GM12878 (cell line): Measurements from ENCODE around the gene POLR1G. TPM values are rescaled to one million over a fixed set of nuclear protein-coding genes. Genes with fewer than 3 reads are reported as not detected.

Experiments
- ATAC-seq: fragments of 200-7000 bp; cut with Tn5 transposase; 3 replicates; pipeline ENCODE4 v1.9.1; 2020; ENCODE audit warnings: mild to moderate bottlenecking, moderate library complexity
- BruUV-seq: library from RNA; stranded (reverse); fragments of 400-500 nt; replicated peaks from 2 replicates; lab custom pipeline; 2021; lab: Mats Ljungman, UMichigan
- CTCF ChIA-PET: fragments of 300-600 bp; sonication (Branson Sonifier 250); formaldehyde crosslinking; extraction: SDS; loops from one replicate; lab custom pipeline; 2021; ENCODE audit warnings: inconsistent platforms; lab: Yijun Ruan, JAX
- POLR2A ChIA-PET: fragments of 350-600 bp; formaldehyde crosslinking; extraction: SDS; loops from one replicate; lab custom pipeline; 2021; ENCODE audit warnings: inconsistent platforms; lab: Charles Lee
- RAD21 ChIA-PET: fragments of 300-600 bp; sonication (Branson Sonifier 250); formaldehyde crosslinking; loops from one replicate; lab custom pipeline; 2023; ENCODE audit warnings: antibody characterized with exemption; ENCODE audit not compliant: unreplicated experiment; lab: Charles Lee
- SMC1A ChIA-PET: fragments of 300-600 bp; sonication (Branson Sonifier 250); formaldehyde crosslinking; loops from one replicate; lab custom pipeline; 2023; ENCODE audit not compliant: unreplicated experiment, uncharacterized antibody; lab: Charles Lee
- DNase-seq: peaks from one replicate; pipeline ENCODE4 v3.0.0-alpha.2; 2011; ENCODE audit warnings: low read depth, low spot score
- FAIRE-seq: peaks from 3 replicates; lab custom pipeline; 2011; peaks lifted over from hg19 to GRCh38; lab: Jason Lieb, UNC
- H2AFZ ChIP-seq: 2 replicates; pipeline ENCODE4 v1.6.0; 2011; ENCODE audit warnings: low read depth, low read length, control low read depth; ENCODE audit not compliant: control insufficient read depth
- H3K27ac ChIP-seq: 2 replicates; pipeline ENCODE4 v1.5.1; 2011; ENCODE audit warnings: control low read depth; ENCODE audit not compliant: control insufficient read depth, insufficient read depth
- H3K27me3 ChIP-seq, 2 experiments: replicated peaks in 1 of 2; 2 replicates each; pipeline versions ENCODE4 v1.6.0 to v1.6.1; 2011; ENCODE audit warnings: low read length in 1 of 2; ENCODE audit not compliant: control insufficient read depth in 2 of 2, insufficient read depth in 2 of 2
- H3K36me3 ChIP-seq, 2 experiments: 2 replicates each; pipeline ENCODE4 v1.5.1; 2011; ENCODE audit warnings: low read length in 1 of 2; ENCODE audit not compliant: control insufficient read depth in 2 of 2, insufficient read depth in 2 of 2
- H3K4me1 ChIP-seq: 2 replicates; pipeline ENCODE4 v1.6.1; 2011; ENCODE audit warnings: mild to moderate bottlenecking, low read length, moderate library complexity, mixed read lengths; ENCODE audit not compliant: control insufficient read depth, insufficient read depth
- H3K4me2 ChIP-seq: 2 replicates; pipeline ENCODE4 v1.6.0; 2011; ENCODE audit warnings: control low read depth; ENCODE audit not compliant: control insufficient read depth, insufficient read depth
- H3K4me3 ChIP-seq: fragments of 200-600 bp; sonication (generic); 2 replicates; pipeline ENCODE4 v1.5.1; 2016
- H3K79me2 ChIP-seq: 2 replicates; pipeline ENCODE4 v1.6.0; 2011; ENCODE audit warnings: low read length; ENCODE audit not compliant: control insufficient read depth, insufficient read depth
- H3K9ac ChIP-seq: 2 replicates; pipeline ENCODE4 v1.8.0; 2011; ENCODE audit warnings: low read length, control low read depth, mixed read lengths; ENCODE audit not compliant: control insufficient read depth, insufficient read depth
- H3K9me3 ChIP-seq: replicated peaks from 3 replicates; pipeline ENCODE4 v1.5.1; 2011; ENCODE audit warnings: mild to moderate bottlenecking, low read length; ENCODE audit not compliant: control insufficient read depth, insufficient read depth
- H4K20me1 ChIP-seq: 2 replicates; pipeline ENCODE4 v1.6.0; 2011; ENCODE audit not compliant: control insufficient read depth, insufficient read depth
- CBX5 ChIP-seq: sonication (generic); IDR thresholded peaks from 2 replicates; pipeline ENCODE4 v1.6.1; 2016; ENCODE audit warnings: low read depth, moderate library complexity, mild to moderate bottlenecking, inconsistent platforms
- EGR1 ChIP-seq, 2 experiments: IDR thresholded peaks; 1 replicate in 1 of 2; 2 replicates in 1 of 2; pipeline ENCODE4 v1.6.1; 2011 to 2012; ENCODE audit warnings: low read depth in 2 of 2, low read length in 2 of 2, borderline replicate concordance in 1 of 2, mild to moderate bottlenecking in 1 of 2, moderate library complexity in 1 of 2
- HSF1 ChIP-seq: fragments of 150-350 bp; IDR thresholded peaks from 2 replicates; pipeline ENCODE4 v1.6.1; 2014; ENCODE audit warnings: mild to moderate bottlenecking, low read depth, low read length
- IRF3 ChIP-seq: fragments of 450-650 bp; IDR thresholded peaks from 2 replicates; pipeline ENCODE4 v1.6.1; 2014; ENCODE audit warnings: mild to moderate bottlenecking
- MYB ChIP-seq: fragments of 150-350 bp; IDR thresholded peaks from 2 replicates; pipeline ENCODE4 v1.6.1; 2014; ENCODE audit warnings: mild to moderate bottlenecking, low read depth, low read length, borderline replicate concordance
- NFIC ChIP-seq: IDR thresholded peaks from 2 replicates; pipeline ENCODE4 v1.6.1; 2012; ENCODE audit warnings: low read depth, mild to moderate bottlenecking, inconsistent platforms, low read length, moderate library complexity
- NKRF ChIP-seq: fragments of 450-650 bp; conservative IDR thresholded peaks from 2 replicates; pipeline ENCODE4 v1.6.1; 2017; ENCODE audit warnings: mild to moderate bottlenecking, moderate library complexity
- PKNOX1 ChIP-seq: fragments of 450-650 bp; IDR thresholded peaks from 2 replicates; pipeline ENCODE4 v1.6.1; 2016; ENCODE audit warnings: mild to moderate bottlenecking
- SPI1 ChIP-seq: IDR thresholded peaks from 2 replicates; pipeline ENCODE4 v1.6.1; 2011; ENCODE audit warnings: low read depth, mild to moderate bottlenecking, low read length, moderate library complexity, borderline replicate concordance; ENCODE audit not compliant: insufficient read depth
- ZBED1 ChIP-seq: IDR thresholded peaks from 2 replicates; pipeline ENCODE4 v1.6.1; 2016; ENCODE audit warnings: borderline replicate concordance
- ZBTB40 ChIP-seq: fragments of 450-650 bp; IDR thresholded peaks from 2 replicates; pipeline ENCODE4 v1.6.1; 2016; ENCODE audit warnings: mild to moderate bottlenecking, moderate library complexity, borderline replicate concordance
- WGBS: methylation state at CpG from one replicate; pipeline ENCODE4 v1.1.6; 2016; ENCODE audit warnings: low lambda C conversion rate; ENCODE audit not compliant: insufficient replicate concordance, insufficient coverage; ENCODE audit errors: missing lambda C conversion rate; 5-methylcytosine and 5-hydroxymethylcytosine counted together
- in situ Hi-C: fragments of 300-500 bp; cut with MboI; formaldehyde crosslinking; loops from 9 replicates; pipeline ENCODE4 v1.14.3; 2018; ENCODE audit warnings: mixed read lengths
- intact Hi-C: fragments of 100-400 bp; cut with micrococcal nuclease; formaldehyde crosslinking; loops from one replicate; pipeline ENCODE4 v1.14.2; 2022; ENCODE audit not compliant: unreplicated experiment
- polyA plus RNA-seq, 11 experiments: library from polyadenylated mRNA; depleted of rRNA in 4 of 11; unstranded in 6 of 11; stranded (reverse) in 5 of 11; fragments of >200 nt; fragmentation: Nextera tagmentation in 4 of 11; fragmentation: Illumina TruSeq in 1 of 11; extraction: Ambion mirVana in 4 of 11; extraction: Trizol in 1 of 11; gene quantifications; 1 replicate in 1 of 11; 2 replicates in 10 of 11; pipeline versions ENCODE4 v1.2.1 to v1.2.3, GENCODE V29; 2011 to 2016; ENCODE audit warnings: inconsistent platforms in 2 of 11, missing spikeins in 2 of 11, low read depth in 1 of 11
- total RNA-seq, 4 experiments: library from RNA; depleted of rRNA in 3 of 4; stranded (reverse); fragments of >200 nt in 3 of 4; fragmentation: Illumina TruSeq in 1 of 4; extraction: Trizol in 1 of 4; gene quantifications; 2 replicates each; pipeline versions ENCODE4 v1.2.1 to v1.2.3, GENCODE V29; 2013 to 2021

POLR1G gene
- total and polyA plus RNA-seq, 10 of the 15 experiments (the other 5 are each of a cell fraction or from before 2014, with no cell fraction given) = 2.0 to 30.9 (median 20.5) TPM

- no peak for FAIRE-seq
- Histone ChIP-seq H3K4me1 (no peaks in the 10 kb centered on the region), H4K20me1 (no peaks in the 10 kb centered on the region), H3K79me2 (no peaks in the 10 kb centered on the region), H3K27me3 (peaks cover 0 to 3% of the 10 kb centered on the region in 2 experiments; a peak in 2 of 4 replicates), H3K4me3 (no peak overlapping the region), H3K4me2 (no peak overlapping the region), H3K9me3 (no peaks in the 10 kb centered on the region), H3K36me3 (no peaks in the 10 kb centered on the region), H3K27ac (no peak overlapping the region), H2AFZ (no peak overlapping the region), H3K9ac (no peak overlapping the region)
- SMC1A ChIA-PET = no interaction called here
- intact Hi-C loops = no loop called here
- CTCF ChIA-PET = no interaction called here
- WGBS = 53% methylated on average over 73 of the region's 75 CpGs
- DNase-seq = no peak
- ATAC-seq = no peak
- POLR2A ChIA-PET = no interaction called here
- RAD21 ChIA-PET = no interaction called here
- no TSS peak for BruUV-seq
- in situ Hi-C loops = no loop called here
- no peak for TF ChIP-seq NKRF
- no peak for TF ChIP-seq CBX5
- TF ChIP-seq HSF1 = no peak
- no peak for TF ChIP-seq SPI1
- no peak for TF ChIP-seq MYB
- TF ChIP-seq ZBTB40 = no peak
- no peak for TF ChIP-seq EGR1 (IDR thresholded peaks at IDR 0.05; ENCODE audit: borderline replicate concordance in 1 of 2, low read depth in 2 of 2, low read length in 2 of 2)
- TF ChIP-seq PKNOX1 = no peak
- TF ChIP-seq IRF3 = no peak
- no peak for TF ChIP-seq ZBED1
- no peak for TF ChIP-seq NFIC
Observed at GRCh38 chr19:45385392-45386221, 20.8 kb upstream of the POLR1G start.
